Left renal cortex interstitium (tissue), 4 donors: ENCODE data around the gene RGS21. TPM values are rescaled to one million over a fixed set of nuclear protein-coding genes. Genes with fewer than 3 reads are reported as not detected.

Experiments used
- DNase-seq, 4 donors: peaks; one replicate each; pipeline ENCODE4 v3.0.0-alpha.2; 2013; ENCODE audit warnings: low read depth in 4 of 4, low spot score in 2 of 4, missing footprints in 1 of 4
- polyA plus RNA-seq, 4 donors: library from polyadenylated mRNA; unstranded; fragments of 120-200 nt; gene quantifications; one replicate each; pipeline ENCODE4 v1.2.1, GENCODE V29; 2013; ENCODE audit not compliant: insufficient read length in 4 of 4

The RGS21 gene
- polyA plus RNA-seq, 4 donors: not detected

DNA sequence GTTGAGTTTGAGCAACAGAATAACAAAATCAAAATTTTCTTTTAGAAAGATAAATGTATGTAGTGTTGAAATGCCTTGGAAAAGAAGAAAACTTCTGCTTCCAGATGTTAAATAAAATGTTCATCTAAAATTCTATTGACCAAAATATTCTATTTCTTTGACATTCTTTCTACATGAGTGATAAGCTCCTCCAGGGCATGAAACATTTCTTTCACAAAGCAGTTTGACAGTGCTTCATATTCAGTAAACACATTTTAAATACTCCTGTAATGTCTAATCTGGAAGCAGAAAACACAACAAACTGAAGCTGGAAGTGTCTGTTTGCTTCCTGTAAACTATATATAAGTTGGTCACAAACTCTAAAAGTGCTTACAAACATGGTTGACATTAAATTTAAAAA, 61.5 kb downstream of the RGS21 start:
- no peak for DNase-seq

DNA sequence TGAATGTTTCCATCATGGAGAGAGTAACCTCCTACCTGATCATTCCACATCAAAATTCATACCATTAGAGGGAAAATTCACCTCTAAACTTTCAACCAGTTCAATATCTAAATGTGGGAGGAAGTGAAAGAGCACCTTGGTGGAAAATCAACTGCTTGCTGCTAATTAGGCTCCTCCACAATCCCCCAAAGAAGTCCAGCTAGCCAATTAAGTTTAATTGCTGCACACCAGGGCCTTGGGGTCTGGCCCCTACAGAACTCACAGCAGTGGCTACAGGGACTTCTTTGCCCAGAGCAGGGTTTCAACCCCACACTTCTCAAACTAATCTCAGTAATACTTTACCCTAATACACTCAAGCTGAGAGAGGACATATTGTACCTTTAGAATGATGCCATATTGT, 62.1 kb downstream of the RGS21 start:
- no peak for DNase-seq

DNA sequence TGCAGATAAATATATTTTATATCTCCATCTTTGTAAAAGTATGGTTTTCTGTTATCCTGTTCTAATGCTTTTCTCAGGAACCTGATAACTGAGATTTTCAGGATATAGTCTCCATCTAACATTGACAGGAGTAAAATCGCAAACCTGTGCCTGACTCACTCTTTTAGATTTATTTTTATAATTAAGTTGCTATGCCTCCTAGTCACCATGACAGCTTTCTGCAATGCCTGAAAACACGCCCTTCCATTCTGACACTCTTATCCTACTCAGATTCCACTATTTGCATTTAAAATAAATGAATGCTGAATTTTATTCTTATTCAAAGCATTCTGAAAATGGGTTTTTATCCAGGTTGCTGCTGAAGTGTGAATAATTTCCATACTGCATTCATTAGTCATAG, 62.8 kb downstream of the RGS21 start:
- no peak for DNase-seq

DNA sequence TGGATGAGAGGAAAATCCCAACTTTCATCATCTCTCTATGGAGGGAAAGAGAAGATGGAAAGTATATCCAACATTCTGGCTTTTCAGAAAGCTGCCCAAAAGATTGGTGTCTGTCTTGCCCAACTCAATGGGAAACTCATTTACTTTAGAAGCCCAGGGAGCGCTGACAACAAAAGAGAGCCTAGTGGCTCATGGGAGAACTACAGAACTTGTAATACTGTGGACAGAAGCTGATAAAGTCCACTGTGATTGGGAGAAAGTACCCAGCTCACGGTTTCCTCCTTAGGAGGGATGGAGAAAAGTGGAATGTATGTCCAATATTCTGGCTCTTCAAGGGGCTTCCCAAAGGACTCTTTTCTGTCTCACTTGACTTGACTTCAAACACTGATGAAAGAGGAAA, 66.0 kb downstream of the RGS21 start:
- no peak for DNase-seq

DNA sequence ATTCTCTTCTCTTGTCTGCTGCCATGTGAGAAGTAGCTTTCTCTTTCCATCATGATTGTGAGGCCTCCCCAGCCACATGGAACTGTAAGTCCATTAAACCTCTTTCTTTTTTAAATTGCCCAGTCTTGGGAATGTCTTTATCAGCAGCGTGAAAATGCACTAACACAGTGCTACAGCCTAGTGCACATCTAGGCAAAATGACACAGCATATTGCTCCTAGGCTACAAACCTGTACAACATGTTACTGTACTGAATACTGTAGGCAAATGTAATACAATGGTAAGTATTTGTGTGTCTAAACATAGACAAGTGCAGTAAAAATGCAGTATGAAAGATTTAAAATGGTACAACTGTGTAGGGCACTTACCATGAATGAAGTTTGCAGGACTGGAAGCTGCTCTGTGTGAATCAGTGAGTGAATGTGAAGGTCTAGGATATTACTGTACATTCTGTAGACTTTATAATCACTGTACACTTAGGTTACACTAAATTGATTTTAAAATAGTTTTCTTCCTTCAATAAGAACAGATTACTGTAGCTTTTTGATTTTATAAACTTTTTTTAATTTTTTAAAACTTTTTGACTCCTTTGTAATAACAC, 69.4 kb downstream of the RGS21 start:
- DNase-seq: no peak

DNA sequence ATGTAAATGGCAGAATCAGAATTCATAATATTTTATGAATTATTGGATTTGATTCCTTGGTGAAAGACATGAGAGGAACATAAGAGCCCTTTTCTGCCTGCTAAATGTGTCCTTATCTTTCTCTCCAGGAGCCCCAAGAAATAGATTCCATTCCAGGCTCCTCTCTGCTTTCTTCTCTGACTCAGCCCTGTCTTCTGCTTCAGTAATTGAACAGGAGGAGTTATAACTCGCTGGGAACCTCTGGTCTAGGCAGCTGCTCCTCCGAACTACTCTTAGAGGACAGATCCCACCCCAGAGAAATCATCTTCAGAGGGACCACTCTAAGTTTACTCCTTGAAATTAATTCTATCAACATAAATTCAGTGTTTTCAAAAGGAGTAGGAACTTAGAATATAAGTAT, 78.4 kb downstream of the RGS21 start:
- DNase-seq: no peak

DNA sequence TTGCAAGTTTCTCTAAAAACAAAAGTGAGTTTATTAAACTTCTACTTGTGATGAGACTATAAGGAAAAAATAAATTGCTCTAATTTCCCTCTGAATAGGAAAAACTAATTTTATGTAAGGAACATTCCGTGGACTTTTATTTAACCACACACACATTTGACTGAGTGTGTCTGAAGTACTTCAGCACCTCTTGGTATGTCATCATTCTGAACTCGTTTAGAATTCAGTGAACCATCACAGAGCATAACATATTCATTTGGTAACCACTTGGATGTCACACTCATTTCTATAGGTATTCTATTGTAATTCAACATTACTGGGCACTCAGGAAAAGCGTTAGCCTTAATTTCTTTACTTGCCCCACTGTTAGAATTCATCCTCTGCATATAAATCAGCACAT, 79.1 kb downstream of the RGS21 start:
- no peak for DNase-seq

DNA sequence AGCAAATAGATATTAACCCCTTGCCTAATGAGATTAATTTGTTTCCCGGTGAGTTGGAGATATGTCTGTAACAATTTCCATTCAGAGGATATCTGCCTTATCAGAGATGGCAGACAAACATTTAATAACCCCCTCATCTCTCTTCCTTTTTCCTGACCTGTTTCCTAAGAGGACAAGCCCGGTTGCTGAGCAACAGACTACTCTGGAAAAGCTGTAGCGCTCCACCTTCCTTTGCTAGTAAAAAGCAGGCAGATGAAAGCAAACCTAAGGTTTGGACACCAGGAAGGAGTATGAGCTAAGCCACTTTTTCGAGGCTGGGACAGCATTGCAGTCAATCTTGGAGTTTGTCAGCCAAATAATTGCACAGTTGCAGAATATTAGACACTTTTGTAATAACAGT, 82.4 kb downstream of the RGS21 start:
- no peak for DNase-seq

DNA sequence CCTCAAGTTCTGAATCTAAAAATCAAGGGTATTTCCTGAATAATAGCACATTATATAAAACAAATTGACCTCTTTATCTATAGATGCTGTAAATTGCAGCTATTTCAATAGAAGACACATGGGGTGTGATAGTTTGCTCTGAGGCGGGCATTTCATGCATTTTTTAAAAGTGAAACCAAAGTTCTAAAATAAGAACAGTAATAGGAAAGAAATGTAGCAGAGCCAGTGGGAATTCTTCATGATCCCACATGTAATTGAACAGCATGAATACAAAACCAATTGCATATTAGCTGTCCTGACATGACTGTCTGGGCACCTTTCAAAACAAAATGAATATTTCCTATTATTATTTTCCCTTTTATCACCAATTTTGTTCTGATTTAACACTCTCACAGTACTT, 85.0 kb downstream of the RGS21 start:
- no peak for DNase-seq

DNA sequence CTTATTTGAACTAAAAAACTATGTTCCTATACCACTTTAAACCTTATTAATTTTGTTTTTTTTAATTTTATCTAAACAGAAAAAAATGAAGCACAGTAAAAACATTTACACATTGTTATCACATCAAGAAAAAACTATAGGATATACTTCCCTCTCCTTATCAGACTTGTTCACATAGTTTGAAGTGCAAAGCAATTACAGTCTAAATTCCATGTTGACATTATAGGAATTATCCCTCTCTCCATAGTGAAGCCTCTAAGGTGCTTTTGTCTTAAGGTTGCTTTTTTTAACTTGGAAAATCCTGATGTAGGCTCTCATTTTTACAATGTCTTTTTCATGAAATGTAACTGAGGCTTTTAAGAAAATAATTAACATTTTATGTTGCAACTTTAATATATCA, 85.8 kb downstream of the RGS21 start:
- DNase-seq: no peak

DNA sequence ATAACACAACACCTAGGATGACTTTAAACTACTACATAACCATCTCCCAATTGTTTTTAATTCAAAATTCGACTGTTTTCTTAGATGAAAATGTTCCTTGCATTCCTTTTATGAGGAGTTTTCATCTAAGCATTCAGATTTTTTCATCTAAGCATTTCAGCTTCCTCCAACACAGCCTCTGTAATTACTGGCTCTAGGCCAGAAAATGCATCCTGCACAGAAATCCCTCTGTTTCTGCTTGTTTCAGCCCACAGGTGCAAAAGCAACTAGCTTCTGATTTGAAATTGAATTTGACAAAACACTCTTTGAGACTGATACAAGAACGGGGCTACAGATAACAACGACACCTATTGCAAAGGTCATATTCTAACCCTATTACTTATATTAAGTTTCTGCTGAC, 90.4 kb downstream of the RGS21 start:
- DNase-seq: no peak

Other genes starting within 250 kb of the RGS21 start
- 1 to 10 TPM; 1.9 to 3.6 (median 2.2) TPM for gene RGS18, start 158.5 kb upstream of the RGS21 start, polyA plus RNA-seq